ENCODE data around the gene SLC35A3.

DNA sequence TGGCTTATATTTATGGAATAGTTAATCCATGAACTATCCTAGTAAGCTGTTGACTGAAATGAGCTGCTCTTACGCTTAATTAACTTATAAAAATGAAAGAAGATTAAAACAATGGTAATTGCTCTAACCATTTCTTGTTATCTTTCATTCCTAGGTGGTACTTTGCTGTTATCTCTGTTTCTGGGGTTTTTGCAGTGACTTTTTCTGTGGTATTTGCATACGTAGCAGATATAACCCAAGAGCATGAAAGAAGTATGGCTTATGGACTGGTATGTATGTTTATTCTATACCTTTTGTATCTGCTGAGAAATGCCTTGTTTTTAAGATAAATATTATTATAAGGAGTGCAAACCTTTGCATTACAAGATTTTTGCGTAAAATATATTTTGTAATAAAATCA lies 91.9 kb downstream of the SLC35A3 start:
- TF ChIP-seq, protein P1, sequence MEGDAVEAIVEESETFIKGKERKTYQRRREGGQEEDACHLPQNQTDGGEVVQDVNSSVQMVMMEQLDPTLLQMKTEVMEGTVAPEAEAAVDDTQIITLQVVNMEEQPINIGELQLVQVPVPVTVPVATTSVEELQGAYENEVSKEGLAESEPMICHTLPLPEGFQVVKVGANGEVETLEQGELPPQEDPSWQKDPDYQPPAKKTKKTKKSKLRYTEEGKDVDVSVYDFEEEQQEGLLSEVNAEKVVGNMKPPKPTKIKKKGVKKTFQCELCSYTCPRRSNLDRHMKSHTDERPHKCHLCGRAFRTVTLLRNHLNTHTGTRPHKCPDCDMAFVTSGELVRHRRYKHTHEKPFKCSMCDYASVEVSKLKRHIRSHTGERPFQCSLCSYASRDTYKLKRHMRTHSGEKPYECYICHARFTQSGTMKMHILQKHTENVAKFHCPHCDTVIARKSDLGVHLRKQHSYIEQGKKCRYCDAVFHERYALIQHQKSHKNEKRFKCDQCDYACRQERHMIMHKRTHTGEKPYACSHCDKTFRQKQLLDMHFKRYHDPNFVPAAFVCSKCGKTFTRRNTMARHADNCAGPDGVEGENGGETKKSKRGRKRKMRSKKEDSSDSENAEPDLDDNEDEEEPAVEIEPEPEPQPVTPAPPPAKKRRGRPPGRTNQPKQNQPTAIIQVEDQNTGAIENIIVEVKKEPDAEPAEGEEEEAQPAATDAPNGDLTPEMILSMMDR (IDR thresholded peaks at IDR 0.05 in 4 of 5, conservative IDR thresholded peaks at IDR 0.05 in 1 of 5): no peak
- no peak for TF ChIP-seq POLR2A (IDR thresholded peaks at IDR 0.05)

All from gastrocnemius medialis (tissue), 4 donors.